ENCODE results near the gene PSMD2.

Gene PSMD2

DNA sequence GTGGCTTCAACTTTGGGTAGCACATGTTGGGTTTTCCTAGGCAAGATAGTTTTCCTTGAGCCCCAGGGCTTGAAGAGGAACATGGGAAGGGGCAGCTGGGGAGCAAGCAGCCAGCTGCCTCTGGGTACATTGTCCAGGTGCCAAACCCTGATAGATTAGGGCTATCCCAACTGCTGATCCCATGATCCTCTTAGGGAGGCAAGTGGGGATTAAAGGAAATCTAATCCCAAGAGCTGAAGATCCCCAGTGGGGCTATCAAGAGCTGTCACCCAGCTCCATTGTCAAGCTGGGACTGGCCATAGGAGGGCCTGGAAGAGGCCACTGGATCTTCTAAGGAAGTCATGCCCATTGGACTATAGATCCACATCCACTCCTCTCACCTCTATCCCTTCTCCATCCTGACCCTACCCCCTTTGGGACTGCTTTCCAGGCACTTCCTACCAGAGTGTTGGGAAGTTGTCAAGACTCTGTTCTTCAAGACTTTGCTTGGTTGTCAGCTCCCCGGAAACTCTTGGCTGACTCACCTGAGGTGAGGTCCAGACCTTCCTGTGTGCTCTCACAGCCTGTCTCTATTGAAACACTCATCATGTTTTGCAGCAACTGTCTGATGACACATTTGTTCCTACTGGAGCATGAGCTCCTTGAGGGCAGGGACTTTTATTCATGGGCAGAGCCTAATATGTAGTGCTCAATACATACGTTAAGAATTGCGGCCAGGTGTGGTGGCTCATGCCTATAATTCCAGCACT lies 43.6 kb upstream of the PSMD2 start:
- Histone ChIP-seq H3F3A (ENCODE audit: insufficient read depth) (no peaks in the 10 kb centered on the region; the same call in 1 of the 2 replicates), H2AFZ (ENCODE audit: low read depth, low read length, severe bottlenecking) (no peak overlapping the region), H3K9me2 (replicated peaks; ENCODE audit: insufficient read depth, low read length) (no peaks in the 10 kb centered on the region), H3K4me3 (ENCODE audit: insufficient read depth, low read length, poor library complexity, severe bottlenecking) (no peak overlapping the region), H3K36me3 (ENCODE audit: low read length) (no peaks in the 10 kb centered on the region), H3K9me3 (ENCODE audit: insufficient read depth, low read length) (no peaks in the 10 kb centered on the region), H3K27ac (ENCODE audit: low read depth, low read length) (no peak overlapping the region), H3K79me2 (ENCODE audit: insufficient read depth, low read length) (no peaks in the 10 kb centered on the region), H3K9ac (ENCODE audit: low read length) (no peak overlapping the region), H4K20me1 (ENCODE audit: low read depth, low read length) (no peaks in the 10 kb centered on the region), H3K27me3 (ENCODE audit: low read length) (no peaks in the 10 kb centered on the region), H3K4me2 (ENCODE audit: low read depth, low read length, poor library complexity, severe bottlenecking) (no peak overlapping the region)
- TF ChIP-seq EZH2phosphoT487 (conservative IDR thresholded peaks at IDR 0.05; ENCODE audit: low read length), result no peak
- TF ChIP-seq, protein P1, sequence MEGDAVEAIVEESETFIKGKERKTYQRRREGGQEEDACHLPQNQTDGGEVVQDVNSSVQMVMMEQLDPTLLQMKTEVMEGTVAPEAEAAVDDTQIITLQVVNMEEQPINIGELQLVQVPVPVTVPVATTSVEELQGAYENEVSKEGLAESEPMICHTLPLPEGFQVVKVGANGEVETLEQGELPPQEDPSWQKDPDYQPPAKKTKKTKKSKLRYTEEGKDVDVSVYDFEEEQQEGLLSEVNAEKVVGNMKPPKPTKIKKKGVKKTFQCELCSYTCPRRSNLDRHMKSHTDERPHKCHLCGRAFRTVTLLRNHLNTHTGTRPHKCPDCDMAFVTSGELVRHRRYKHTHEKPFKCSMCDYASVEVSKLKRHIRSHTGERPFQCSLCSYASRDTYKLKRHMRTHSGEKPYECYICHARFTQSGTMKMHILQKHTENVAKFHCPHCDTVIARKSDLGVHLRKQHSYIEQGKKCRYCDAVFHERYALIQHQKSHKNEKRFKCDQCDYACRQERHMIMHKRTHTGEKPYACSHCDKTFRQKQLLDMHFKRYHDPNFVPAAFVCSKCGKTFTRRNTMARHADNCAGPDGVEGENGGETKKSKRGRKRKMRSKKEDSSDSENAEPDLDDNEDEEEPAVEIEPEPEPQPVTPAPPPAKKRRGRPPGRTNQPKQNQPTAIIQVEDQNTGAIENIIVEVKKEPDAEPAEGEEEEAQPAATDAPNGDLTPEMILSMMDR (IDR thresholded peaks at IDR 0.05; ENCODE audit: insufficient read depth, low read length, poor library complexity, severe bottlenecking), result no peak

- no peaks in the 10 kb centered on the region for H3K27me3 ChIP-seq (ENCODE audit: low read length)
- no peak overlapping the region for H2AFZ ChIP-seq (ENCODE audit: low read depth, low read length, severe bottlenecking)
- no peak for TF ChIP-seq EZH2phosphoT487 (conservative IDR thresholded peaks at IDR 0.05; ENCODE audit: low read length)
- TF ChIP-seq, protein P1 (IDR thresholded peaks at IDR 0.05; ENCODE audit: insufficient read depth, low read length, poor library complexity, severe bottlenecking), result no peak
- H3K9me2 ChIP-seq (replicated peaks; ENCODE audit: insufficient read depth, low read length), result no peaks in the 10 kb centered on the region
- no peak overlapping the region for H3K27ac ChIP-seq (ENCODE audit: low read depth, low read length)
- H3K4me2 ChIP-seq (ENCODE audit: low read depth, low read length, poor library complexity, severe bottlenecking), result no peak overlapping the region
- no peaks in the 10 kb centered on the region for H3K36me3 ChIP-seq (ENCODE audit: low read length)
- H3F3A ChIP-seq (ENCODE audit: insufficient read depth), result no peaks in the 10 kb centered on the region; the same call in 1 of the 2 replicates
- H3K9me3 ChIP-seq (ENCODE audit: insufficient read depth, low read length), result no peaks in the 10 kb centered on the region
- H3K4me3 ChIP-seq (ENCODE audit: insufficient read depth, low read length, poor library complexity, severe bottlenecking), result no peak overlapping the region
- no peaks in the 10 kb centered on the region for H4K20me1 ChIP-seq (ENCODE audit: low read depth, low read length)
- H3K79me2 ChIP-seq (ENCODE audit: insufficient read depth, low read length), result no peaks in the 10 kb centered on the region
- H3K9ac ChIP-seq (ENCODE audit: low read length), result no peak overlapping the region
Measured at GRCh38 chr3:184257083-184257915, 41.7 kb upstream of the PSMD2 start.

DNA sequence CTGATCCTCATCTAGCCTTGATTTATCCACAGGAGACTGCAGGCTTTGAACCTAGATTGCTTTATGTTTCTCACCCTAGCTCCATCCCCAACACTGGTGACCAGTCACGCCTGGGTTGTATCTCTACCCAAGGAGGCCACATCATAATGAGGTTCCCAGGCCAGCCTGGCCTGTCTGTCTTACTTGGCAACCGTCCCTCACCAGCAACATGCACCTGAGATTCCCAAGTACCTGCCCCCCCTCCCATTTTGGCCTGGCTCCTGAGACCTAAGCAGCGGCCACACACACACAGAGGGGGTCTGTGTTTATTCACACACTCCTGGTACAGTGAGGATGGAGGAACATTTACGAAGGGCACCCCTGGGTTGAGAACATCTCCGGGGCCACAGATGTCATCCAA lies 40.1 kb upstream of the PSMD2 start:
- Histone ChIP-seq H3K79me2 (ENCODE audit: insufficient read depth, low read length) (no peaks in the 10 kb centered on the region), H3K27ac (ENCODE audit: low read depth, low read length) (no peak overlapping the region), H3K4me2 (ENCODE audit: low read depth, low read length, poor library complexity, severe bottlenecking) (no peak overlapping the region), H3K36me3 (ENCODE audit: low read length) (no peaks in the 10 kb centered on the region), H3K4me3 (ENCODE audit: insufficient read depth, low read length, poor library complexity, severe bottlenecking) (no peak overlapping the region), H3K27me3 (ENCODE audit: low read length) (no peaks in the 10 kb centered on the region), H3K9me2 (replicated peaks; ENCODE audit: insufficient read depth, low read length) (no peaks in the 10 kb centered on the region), H3K9me3 (ENCODE audit: insufficient read depth, low read length) (no peaks in the 10 kb centered on the region), H4K20me1 (ENCODE audit: low read depth, low read length) (no peaks in the 10 kb centered on the region), H2AFZ (ENCODE audit: low read depth, low read length, severe bottlenecking) (no peak overlapping the region), H3K9ac (ENCODE audit: low read length) (no peak overlapping the region), H3F3A (ENCODE audit: insufficient read depth) (no peaks in the 10 kb centered on the region; the same call in 1 of the 2 replicates)
- TF ChIP-seq, protein P1 (IDR thresholded peaks at IDR 0.05; ENCODE audit: insufficient read depth, low read length, poor library complexity, severe bottlenecking), result no peak
